Endothelial cell of umbilical vein (primary cell): ENCODE data around the gene CDCA7L. TPM values are rescaled to one million over a fixed set of nuclear protein-coding genes. Genes with fewer than 3 reads are reported as not detected.

Experiments used
- Bru-seq: library from RNA; stranded (reverse); fragments of 400-500 nt; gene quantifications from one replicate; lab custom pipeline; 2021; lab: Mats Ljungman, UMichigan
- BruChase-seq, 2 experiments: library from RNA; stranded (reverse); fragments of 400-500 nt; gene quantifications; one replicate each; lab custom pipeline; 2021; lab: Mats Ljungman, UMichigan
- BruUV-seq: library from RNA; stranded (reverse); fragments of 400-500 nt; replicated peaks from 2 replicates; lab custom pipeline; 2021; lab: Mats Ljungman, UMichigan
- CTCF ChIA-PET: fragments of 300-600, 350-600 bp; sonication (Branson Sonifier 250); formaldehyde crosslinking; loops from one replicate; lab custom pipeline; 2021; ENCODE audit warnings: antibody characterized with exemption, inconsistent platforms; lab: Charles Lee
- POLR2A ChIA-PET: fragments of 300-600, 350-600 bp; sonication (Branson Sonifier 250); formaldehyde crosslinking; loops from one replicate; lab custom pipeline; 2021; ENCODE audit warnings: antibody characterized with exemption, inconsistent platforms; lab: Charles Lee
- DNase-seq: peaks from one replicate; pipeline ENCODE4 v3.0.0-alpha.2; 2011; ENCODE audit warnings: low read depth, low spot score
- FAIRE-seq: peaks from 2 replicates; lab custom pipeline; 2011; peaks lifted over from hg19 to GRCh38; lab: Jason Lieb, UNC
- H2AFZ ChIP-seq: 2 replicates; pipeline ENCODE4 v1.6.0; 2012; ENCODE audit warnings: low read depth, low read length, control low read depth, inconsistent platforms
- H3K27ac ChIP-seq: 2 replicates; pipeline ENCODE4 v1.5.1; 2011; ENCODE audit warnings: low read depth, mild to moderate bottlenecking, control low read depth, low read length, moderate library complexity; ENCODE audit not compliant: insufficient read depth
- H3K27me3 ChIP-seq, 2 experiments: 2 replicates each; pipeline versions ENCODE4 v1.6.0 to v1.6.1; 2011; ENCODE audit warnings: low read length in 2 of 2, mixed read lengths in 1 of 2; ENCODE audit not compliant: control insufficient read depth in 2 of 2, insufficient read depth in 2 of 2
- H3K36me3 ChIP-seq, 2 experiments: 2 replicates in 1 of 2; 3 replicates in 1 of 2; pipeline ENCODE4 v1.5.1; 2011; ENCODE audit warnings: low read length in 2 of 2, mild to moderate bottlenecking in 1 of 2, moderate library complexity in 1 of 2; ENCODE audit not compliant: control insufficient read depth in 2 of 2, insufficient read depth in 2 of 2; ENCODE audit errors: extremely low read depth in 1 of 2
- H3K4me1 ChIP-seq: 3 replicates; pipeline ENCODE4 v1.5.1; 2011; ENCODE audit warnings: mild to moderate bottlenecking, low read length; ENCODE audit not compliant: control insufficient read depth, insufficient read depth; ENCODE audit errors: extremely low read depth
- H3K4me2 ChIP-seq: 2 replicates; pipeline ENCODE4 v1.6.1; 2011; ENCODE audit warnings: low read length, control low read depth, mixed read lengths; ENCODE audit not compliant: insufficient read depth
- H3K4me3 ChIP-seq, 3 experiments: fragments of 200-600 bp in 1 of 3; sonication (generic), shearing (Covaris generic) in 1 of 3; replicated peaks in 1 of 3; 2 replicates each; pipeline ENCODE4 v1.5.1; 2011 to 2016; ENCODE audit warnings: control low read depth in 3 of 3, low read length in 3 of 3, mild to moderate bottlenecking in 2 of 3, inconsistent platforms in 1 of 3, low read depth in 1 of 3, moderate library complexity in 1 of 3; ENCODE audit not compliant: insufficient read depth in 1 of 3
- H3K79me2 ChIP-seq: 2 replicates; pipeline ENCODE4 v1.6.0; 2012; ENCODE audit warnings: low read length, inconsistent platforms; ENCODE audit not compliant: control insufficient read depth, insufficient read depth
- H3K9ac ChIP-seq: replicated peaks from 2 replicates; pipeline ENCODE3; 2011; ENCODE audit warnings: low read length, control low read depth; ENCODE audit not compliant: insufficient read depth; ENCODE audit errors: extremely low read depth
- H3K9me1 ChIP-seq: replicated peaks from 3 replicates; pipeline ENCODE4 v1.6.0; 2011; ENCODE audit warnings: mild to moderate bottlenecking, low read length; ENCODE audit not compliant: control insufficient read depth, insufficient read depth; ENCODE audit errors: extremely low read depth
- H3K9me3 ChIP-seq: replicated peaks from 2 replicates; pipeline ENCODE4 v1.5.1; 2012; ENCODE audit warnings: low read length, inconsistent platforms; ENCODE audit not compliant: control insufficient read depth, insufficient read depth
- H4K20me1 ChIP-seq: replicated peaks from 2 replicates; pipeline ENCODE3; 2011; ENCODE audit warnings: mild to moderate bottlenecking, low read length; ENCODE audit not compliant: control insufficient read depth, insufficient read depth; ENCODE audit errors: extremely low read depth
- EZH2 ChIP-seq: IDR thresholded peaks from 2 replicates; pipeline ENCODE4 v1.6.1; 2012; ENCODE audit warnings: borderline replicate concordance, low read depth, mild to moderate bottlenecking, moderate library complexity, low read length, inconsistent platforms; ENCODE audit not compliant: severe bottlenecking
- JUN ChIP-seq: IDR thresholded peaks from 2 replicates; pipeline ENCODE4 v1.6.1; 2011; ENCODE audit warnings: borderline replicate concordance, low read depth; ENCODE audit not compliant: insufficient read length, insufficient read depth
- POLR2A ChIP-seq: IDR thresholded peaks from 2 replicates; pipeline ENCODE4 v1.6.1; 2012; ENCODE audit warnings: low read depth, mild to moderate bottlenecking, control low read depth, low read length
- POLR2AphosphoS5 ChIP-seq: IDR thresholded peaks from 2 replicates; pipeline ENCODE4 v1.6.1; 2012; ENCODE audit warnings: low read depth, mild to moderate bottlenecking, control low read depth, low read length, moderate library complexity; ENCODE audit not compliant: insufficient read depth
- dilution Hi-C: fragments of 300-500 bp; cut with MboI; formaldehyde crosslinking; loops from one replicate; pipeline ENCODE4 v1.15.0; 2019; ENCODE audit warnings: low sequenced_read_pairs; ENCODE audit not compliant: extremely low pct_ligation_motif_present
- intact Hi-C: fragments of 100-400 bp; cut with micrococcal nuclease; formaldehyde crosslinking; loops from one replicate; pipeline ENCODE4 v1.10.0; 2022
- long read RNA-seq: library from polyadenylated mRNA; stranded (forward); transcript quantifications from one replicate; pipeline ENCODE4 v2.0.0, GENCODE V29; 2021
- polyA minus RNA-seq, 3 experiments: library from RNA; depleted of rRNA, polyadenylated mRNA; stranded (reverse); fragments of >200 nt; gene quantifications; 1 replicate in 1 of 3; 2 replicates in 2 of 3; pipeline ENCODE4 v1.2.3, GENCODE V29; 2011
- polyA plus RNA-seq, 4 experiments: library from polyadenylated mRNA; depleted of rRNA in 3 of 4; stranded (reverse) in 3 of 4; unstranded in 1 of 4; fragments of >200 nt; gene quantifications; 2 replicates each; pipeline versions ENCODE4 v1.2.1 to v1.2.3, GENCODE V29; 2011 to 2012; ENCODE audit warnings: missing spikeins in 1 of 4
- total RNA-seq: library from RNA; stranded (reverse); gene quantifications from 2 replicates; pipeline ENCODE4 v1.2.3, GENCODE V29; 2021

CDCA7L gene, protein sequence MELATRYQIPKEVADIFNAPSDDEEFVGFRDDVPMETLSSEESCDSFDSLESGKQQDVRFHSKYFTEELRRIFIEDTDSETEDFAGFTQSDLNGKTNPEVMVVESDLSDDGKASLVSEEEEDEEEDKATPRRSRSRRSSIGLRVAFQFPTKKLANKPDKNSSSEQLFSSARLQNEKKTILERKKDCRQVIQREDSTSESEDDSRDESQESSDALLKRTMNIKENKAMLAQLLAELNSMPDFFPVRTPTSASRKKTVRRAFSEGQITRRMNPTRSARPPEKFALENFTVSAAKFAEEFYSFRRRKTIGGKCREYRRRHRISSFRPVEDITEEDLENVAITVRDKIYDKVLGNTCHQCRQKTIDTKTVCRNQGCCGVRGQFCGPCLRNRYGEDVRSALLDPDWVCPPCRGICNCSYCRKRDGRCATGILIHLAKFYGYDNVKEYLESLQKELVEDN
- 91.6 and 93.7 TPM in 2 replicates for total RNA-seq
- 53.9 and 68.4 TPM in 2 replicates for polyA plus RNA-seq
- polyA plus RNA-seq (2011; cell fraction: cytosol; rRNA removed) = 83.1 and 87.0 TPM in 2 replicates
- 105 and 109 TPM in 2 replicates for polyA plus RNA-seq (2011; cell fraction: nucleus; rRNA removed)
- 70.5 and 73.7 TPM in 2 replicates for polyA plus RNA-seq (2012)
- polyA minus RNA-seq = 132 and 181 TPM in 2 replicates
- 34.2 TPM for polyA minus RNA-seq (2011; cell fraction: cytosol; rRNA and poly(A)+ RNA removed)
- 92.5 and 108 TPM in 2 replicates for polyA minus RNA-seq (2011; cell fraction: nucleus; rRNA and poly(A)+ RNA removed)
- Bru-seq, nascent RNA = percentile 91 among the genes with signal in this experiment
- BruChase-seq, experiment 1, labeled RNA remaining after a 6-hour chase = percentile 83 among the genes with signal in this experiment
- BruChase-seq, experiment 2, labeled RNA remaining after a 2-hour chase = percentile 72 among the genes with signal in this experiment
- long read RNA-seq, transcript CDCA7L-202 (9 exons, 1,830 nt) = minor isoform, 54 of 293 reads
- long read RNA-seq, transcript CDCA7L-201 (11 exons, 2,915 nt) = minor isoform, 5 of 293 reads
- long read RNA-seq, transcript CDCA7L-203 (10 exons, 3,066 nt) = major isoform, 134 of 293 reads
- long read RNA-seq, partial matches to known transcripts = 9 of 293 reads
- long read RNA-seq, other reads (novel, unspliced or antisense) = 89 of 293 reads

- CTCF ChIA-PET = interaction anchor here (1.0 to 2.0 kb wide), 9 partner anchors 9 to 692 kb away, joined by 3 to 9 read pairs (median 4); no protein-coding TSS in a partner anchor
- peak within 1 kb of the TSS; percentile 91 for H2AFZ ChIP-seq
- peaks cover 42% of the 10 kb centered on the region for H3K79me2 ChIP-seq
- dilution Hi-C loops (no loop called here), intact Hi-C loops (loop anchor here (1.0 to 10.0 kb wide), 9 partner anchors 15 to 1161 kb away; partner anchors contain the start of gene SP8)
- TF ChIP-seq EZH2 (no peak), JUN (no peak), POLR2A (peak; percentile 92), POLR2AphosphoS5 (peak; percentile 80)
- H3K27me3 ChIP-seq = no peaks in the 10 kb centered on the region
- DNase-seq (peak; percentile 82), FAIRE-seq (no peak)
- H3K4me2 ChIP-seq = peak within 1 kb of the TSS; percentile 85
- peaks cover 52% of the 10 kb centered on the region for H3K4me1 ChIP-seq
- no peaks in the 10 kb centered on the region for H4K20me1 ChIP-seq
- POLR2A ChIA-PET = interaction anchor here (1.0 to 1.6 kb wide), 4 partner anchors 22 to 94 kb away, joined by 3 to 5 read pairs (median 4); no protein-coding TSS in a partner anchor
- H3K36me3 ChIP-seq = no peaks in the 10 kb centered on the region
- H3K9me1 ChIP-seq = no peaks in the 10 kb centered on the region
- no peaks in the 10 kb centered on the region for H3K9me3 ChIP-seq
- peak within 1 kb of the TSS; percentile 88 for H3K9ac ChIP-seq
- TSS peak; percentile 43 for BruUV-seq
- peak within 1 kb of the TSS; percentile 59 to 91 (median 80) for H3K4me3 ChIP-seq
- H3K27ac ChIP-seq = peak within 1 kb of the TSS; percentile 91
Measured at GRCh38 chr7:21945454-21946221, at the start of gene CDCA7L. Gene CDCA7L (minus strand): TSS chr7:21945899. CDS start chr7:21945804, 95 bp downstream.
